ENCODE measurements around the gene YARS2.
"Not testable (repeated sequence)": the region's sequence is repeated elsewhere in the genome, so short reads cannot be mapped to it uniquely, and the experiment has no call there.

The YARS2 gene

GRCh38 chr12:32742133-32742532 is 13.6 kb downstream of the YARS2 start:
- DNase-seq, result no peak

GRCh38 chr12:32739279-32739678 is 16.4 kb downstream of the YARS2 start:
- no peak for DNase-seq

GRCh38 chr12:32737715-32738114 is 18.0 kb downstream of the YARS2 start:
- DNase-seq, result no peak

GRCh38 chr12:32736445-32736844 is 19.3 kb downstream of the YARS2 start:
- DNase-seq, result no peak

- no peak for DNase-seq
Observed at GRCh38 chr12:32734952-32735351, 20.7 kb downstream of the YARS2 start.

GRCh38 chr12:32727237-32727636 is 28.5 kb downstream of the YARS2 start:
- DNase-seq, result no peak

- DNase-seq, result no peak
Observed at GRCh38 chr12:32726286-32726685, 29.4 kb downstream of the YARS2 start.

- DNase-seq, result not testable (repeated sequence)
Observed at GRCh38 chr12:32725308-32725707, 30.4 kb downstream of the YARS2 start.

- DNase-seq, result no peak
Observed at GRCh38 chr12:32718926-32719325, 36.8 kb downstream of the YARS2 start.

GRCh38 chr12:32714772-32715171 is 40.9 kb downstream of the YARS2 start:
- DNase-seq, result no peak

GRCh38 chr12:32708926-32709325 is 46.8 kb downstream of the YARS2 start:
- no peak for DNase-seq

GRCh38 chr12:32706335-32707024 is 49.2 kb downstream of the YARS2 start:
- no peak for DNase-seq

- DNase-seq, result no peak
Observed at GRCh38 chr12:32705783-32706182, 49.9 kb downstream of the YARS2 start.

GRCh38 chr12:32702946-32703345 is 52.8 kb downstream of the YARS2 start:
- no peak for DNase-seq

GRCh38 chr12:32702473-32702872 is 53.2 kb downstream of the YARS2 start:
- DNase-seq, result no peak

GRCh38 chr12:32699437-32699836 is 56.3 kb downstream of the YARS2 start:
- not testable (repeated sequence) for DNase-seq

GRCh38 chr12:32698285-32698684 is 57.4 kb downstream of the YARS2 start:
- no peak for DNase-seq

GRCh38 chr12:32697445-32697844 is 58.3 kb downstream of the YARS2 start:
- no peak for DNase-seq
